Hepatocyte (in vitro differentiated cells): Measurements from ENCODE around the gene RBM38. TPM values are rescaled to one million over a fixed set of nuclear protein-coding genes. Genes with fewer than 3 reads are reported as not detected.

Source experiments
- DNase-seq: peaks from one replicate; pipeline ENCODE4 v3.0.0-alpha.2; 2016; ENCODE audit warnings: low spot score
- H2AFZ ChIP-seq: fragments of 200-600 bp; sonication (generic); 2 replicates; pipeline ENCODE4 v1.6.0; 2016; ENCODE audit warnings: antibody characterized with exemption, mild to moderate bottlenecking
- H3K27ac ChIP-seq: fragments of 200-600 bp; sonication (generic); 2 replicates; pipeline ENCODE4 v1.5.1; 2016; ENCODE audit warnings: mild to moderate bottlenecking
- H3K27me3 ChIP-seq: fragments of 200-600 bp; sonication (generic); 2 replicates; pipeline ENCODE4 v1.6.1; 2016
- H3K36me3 ChIP-seq: fragments of 200-600 bp; sonication (generic); replicated peaks from 2 replicates; pipeline ENCODE4 v1.5.1; 2016; ENCODE audit warnings: low read depth; ENCODE audit not compliant: insufficient read depth
- H3K4me1 ChIP-seq: fragments of 200-600 bp; sonication (generic); 2 replicates; pipeline ENCODE4 v1.5.1; 2016; ENCODE audit warnings: mild to moderate bottlenecking, moderate library complexity; ENCODE audit not compliant: insufficient read depth
- H3K4me2 ChIP-seq: fragments of 200-600 bp; sonication (generic); 2 replicates; pipeline ENCODE4 v1.6.0; 2016
- H3K4me3 ChIP-seq: fragments of 200-600 bp; sonication (generic); 2 replicates; pipeline ENCODE4 v1.5.1; 2016; ENCODE audit warnings: mild to moderate bottlenecking
- H3K79me2 ChIP-seq: fragments of 200-600 bp; sonication (generic); 2 replicates; pipeline ENCODE4 v1.6.0; 2017; ENCODE audit warnings: mild to moderate bottlenecking
- H3K9me2 ChIP-seq: fragments of 200-600 bp; sonication (generic); replicated peaks from 2 replicates; pipeline ENCODE4 v1.6.0; 2017; ENCODE audit warnings: mild to moderate bottlenecking; ENCODE audit not compliant: insufficient read depth
- H3K9me3 ChIP-seq: fragments of 200-600 bp; sonication (generic); 2 replicates; pipeline ENCODE4 v1.5.1; 2016; ENCODE audit warnings: low read depth, mild to moderate bottlenecking
- H4K20me1 ChIP-seq: fragments of 200-600 bp; sonication (generic); 2 replicates; pipeline ENCODE4 v1.6.0; 2016; ENCODE audit warnings: mild to moderate bottlenecking; ENCODE audit not compliant: insufficient read depth, poor library complexity, severe bottlenecking
- EZH2 ChIP-seq: fragments of 200-600 bp; sonication (generic); IDR thresholded peaks from 2 replicates; pipeline ENCODE4 v1.6.1; 2016; ENCODE audit warnings: antibody characterized with exemption, mild to moderate bottlenecking, borderline replicate concordance
- EZH2phosphoT487 ChIP-seq: fragments of 200-600 bp; sonication (generic); IDR thresholded peaks from one replicate; pipeline ENCODE4 v1.6.1; 2018; ENCODE audit warnings: antibody characterized with exemption, mild to moderate bottlenecking, low read depth, moderate library complexity; ENCODE audit not compliant: unreplicated experiment, severe bottlenecking
- WGBS: methylation state at CpG from one replicate; pipeline ENCODE4 v1.1.6; 2016; ENCODE audit warnings: low lambda C conversion rate; ENCODE audit errors: missing lambda C conversion rate; 5-methylcytosine and 5-hydroxymethylcytosine counted together
- polyA plus RNA-seq: library from polyadenylated mRNA; unstranded; fragments of >200 nt; fragmentation: Nextera tagmentation; extraction: Ambion mirVana; gene quantifications from 2 replicates; pipeline ENCODE4 v1.2.1, GENCODE V29; 2016
- total RNA-seq: library from RNA; depleted of rRNA; stranded (reverse); fragments of >200 nt; gene quantifications from 2 replicates; pipeline ENCODE4 v1.2.3, GENCODE V29; 2014
- TF ChIP-seq, protein P1 (sequence below): fragments of 200-600 bp; sonication (generic); IDR thresholded peaks from 2 replicates; pipeline ENCODE4 v1.5.1; 2016; ENCODE audit warnings: antibody characterized with exemption, mild to moderate bottlenecking; ENCODE audit not compliant: poor library complexity

The RBM38 gene
- total and polyA plus RNA-seq, 2 experiments from 2014 or later = 16.1 to 19.6 TPM

DNA sequence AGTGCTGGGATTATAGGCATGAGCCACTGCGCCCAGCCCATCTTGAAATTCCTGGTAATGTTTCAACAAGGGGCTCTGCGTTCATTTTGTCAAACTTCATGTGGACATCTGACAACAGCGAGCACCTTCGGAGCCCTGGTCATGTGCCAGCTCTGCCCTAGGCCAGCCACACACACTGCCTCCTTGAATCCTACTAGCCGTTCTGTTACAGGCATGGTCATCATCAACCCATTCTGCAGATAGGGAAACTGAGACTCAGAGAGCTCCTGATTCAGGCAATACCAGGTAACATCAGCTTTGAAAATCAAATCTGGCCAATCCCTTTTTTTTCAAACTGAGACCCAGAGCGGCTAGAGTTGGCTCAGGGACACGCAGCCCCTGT lies 41.3 kb downstream of the RBM38 start:
- Histone ChIP-seq H3K9me3 (no peaks in the 10 kb centered on the region), H3K4me2 (no peak overlapping the region), H3K79me2 (no peaks in the 10 kb centered on the region), H3K27ac (no peak overlapping the region), H2AFZ (no peak overlapping the region), H3K4me1 (no peaks in the 10 kb centered on the region), H3K27me3 (no peaks in the 10 kb centered on the region), H4K20me1 (no peaks in the 10 kb centered on the region), H3K9me2 (no peaks in the 10 kb centered on the region), H3K36me3 (no peaks in the 10 kb centered on the region), H3K4me3 (no peak overlapping the region)
- TF ChIP-seq, protein P1, sequence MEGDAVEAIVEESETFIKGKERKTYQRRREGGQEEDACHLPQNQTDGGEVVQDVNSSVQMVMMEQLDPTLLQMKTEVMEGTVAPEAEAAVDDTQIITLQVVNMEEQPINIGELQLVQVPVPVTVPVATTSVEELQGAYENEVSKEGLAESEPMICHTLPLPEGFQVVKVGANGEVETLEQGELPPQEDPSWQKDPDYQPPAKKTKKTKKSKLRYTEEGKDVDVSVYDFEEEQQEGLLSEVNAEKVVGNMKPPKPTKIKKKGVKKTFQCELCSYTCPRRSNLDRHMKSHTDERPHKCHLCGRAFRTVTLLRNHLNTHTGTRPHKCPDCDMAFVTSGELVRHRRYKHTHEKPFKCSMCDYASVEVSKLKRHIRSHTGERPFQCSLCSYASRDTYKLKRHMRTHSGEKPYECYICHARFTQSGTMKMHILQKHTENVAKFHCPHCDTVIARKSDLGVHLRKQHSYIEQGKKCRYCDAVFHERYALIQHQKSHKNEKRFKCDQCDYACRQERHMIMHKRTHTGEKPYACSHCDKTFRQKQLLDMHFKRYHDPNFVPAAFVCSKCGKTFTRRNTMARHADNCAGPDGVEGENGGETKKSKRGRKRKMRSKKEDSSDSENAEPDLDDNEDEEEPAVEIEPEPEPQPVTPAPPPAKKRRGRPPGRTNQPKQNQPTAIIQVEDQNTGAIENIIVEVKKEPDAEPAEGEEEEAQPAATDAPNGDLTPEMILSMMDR = no peak
- TF ChIP-seq EZH2phosphoT487 (no peak), EZH2 (no peak)
- 97% methylated on average over 7 of the region's 7 CpGs for whole genome bisulfite sequencing
- DNase-seq = no peak

DNA sequence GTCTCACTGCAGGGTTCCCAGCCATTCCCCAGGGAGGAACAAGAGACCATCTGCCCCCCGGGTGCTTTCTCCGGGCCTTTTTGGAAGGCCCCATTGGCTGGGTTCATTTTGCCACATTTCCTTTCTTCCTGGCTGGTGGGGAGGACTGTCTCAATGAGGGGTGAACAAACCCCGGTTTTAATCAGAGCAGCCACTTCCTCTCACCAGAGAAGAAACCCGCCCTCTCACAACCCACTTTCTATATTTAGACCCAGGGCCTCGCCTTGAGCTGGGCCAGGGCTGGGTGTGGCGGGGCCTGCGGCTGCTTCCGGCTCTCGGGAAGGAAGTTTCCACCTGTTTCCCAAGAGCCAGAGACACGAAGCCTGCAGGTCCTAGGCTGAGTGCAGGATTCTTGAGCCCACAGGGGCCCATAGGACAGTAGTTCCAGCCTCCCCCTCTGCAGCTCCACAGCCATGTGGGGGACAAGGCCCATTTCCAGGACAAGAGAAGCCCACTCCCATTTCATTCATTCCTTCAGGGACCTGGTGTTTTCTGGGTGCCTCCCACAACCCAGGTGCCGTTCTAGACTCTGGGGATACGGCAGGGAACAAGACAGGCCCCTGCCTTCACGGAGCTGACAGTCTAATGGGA lies 41.8 kb downstream of the RBM38 start:
- Histone ChIP-seq H3K4me3 (no peak overlapping the region), H3K9me2 (no peaks in the 10 kb centered on the region), H3K4me1 (no peaks in the 10 kb centered on the region), H3K79me2 (no peaks in the 10 kb centered on the region), H3K9me3 (no peaks in the 10 kb centered on the region), H3K4me2 (no peak overlapping the region), H4K20me1 (no peaks in the 10 kb centered on the region), H2AFZ (no peak overlapping the region), H3K27me3 (no peaks in the 10 kb centered on the region), H3K27ac (no peak overlapping the region), H3K36me3 (no peaks in the 10 kb centered on the region)
- 73% methylated on average over 13 of the region's 13 CpGs for WGBS
- TF ChIP-seq, protein P1 = no peak
- no peak for TF ChIP-seq EZH2phosphoT487
- no peak for TF ChIP-seq EZH2
- DNase-seq = no peak

DNA sequence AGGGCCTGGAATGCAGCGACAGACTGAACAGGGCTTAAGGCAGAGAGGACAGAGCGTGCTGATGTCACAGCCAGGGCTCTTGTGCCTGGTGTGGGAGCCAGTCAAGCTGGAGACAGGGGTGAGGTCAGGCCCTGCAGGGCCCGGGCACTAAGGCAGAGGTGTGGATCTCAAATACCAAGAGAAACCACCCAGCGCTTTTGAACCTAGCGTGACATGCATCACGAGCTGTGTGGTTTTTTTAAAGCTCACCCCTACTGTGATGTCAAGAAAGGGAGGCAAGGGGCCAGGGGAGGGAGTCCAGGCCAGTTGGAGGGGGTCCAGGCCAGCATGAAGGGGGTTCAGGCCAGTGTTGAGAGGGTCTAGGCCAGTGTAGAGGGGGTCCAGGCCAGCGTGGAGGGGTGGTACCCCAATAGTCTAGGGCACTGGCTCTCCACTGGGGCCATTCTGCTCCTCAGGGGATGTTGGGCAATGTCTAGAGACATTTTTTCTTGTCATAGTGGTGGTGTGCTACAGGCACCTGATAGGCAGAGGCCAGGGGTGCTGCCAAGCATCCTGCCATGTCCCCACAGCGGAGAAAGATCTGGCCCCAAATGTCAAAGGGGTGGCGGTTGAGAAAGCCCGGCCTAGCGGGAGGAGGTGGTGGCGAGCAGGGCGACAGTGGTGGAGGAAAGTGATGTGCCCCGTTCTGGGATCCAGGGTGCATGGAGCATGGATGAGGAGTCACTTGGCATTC lies 42.6 kb downstream of the RBM38 start:
- H3K4me1 ChIP-seq = no peaks in the 10 kb centered on the region
- no peak overlapping the region for H3K4me2 ChIP-seq
- no peaks in the 10 kb centered on the region for H3K27me3 ChIP-seq
- no peak for DNase-seq
- no peaks in the 10 kb centered on the region for H3K36me3 ChIP-seq
- no peak overlapping the region for H3K4me3 ChIP-seq
- no peaks in the 10 kb centered on the region for H3K9me3 ChIP-seq
- no peaks in the 10 kb centered on the region for H4K20me1 ChIP-seq
- WGBS = 90% methylated on average over 14 of the region's 14 CpGs
- H3K27ac ChIP-seq = no peak overlapping the region
- H3K9me2 ChIP-seq = no peaks in the 10 kb centered on the region
- TF ChIP-seq EZH2phosphoT487 (no peak), EZH2 (no peak)
- TF ChIP-seq, protein P1 = no peak
- no peak overlapping the region for H2AFZ ChIP-seq
- no peaks in the 10 kb centered on the region for H3K79me2 ChIP-seq
